Stimulated activated CD8-positive, alpha-beta memory T cell treated with anti-CD3 and anti-CD28 coated beads, Interleukin-12 subunit alpha, Interleukin-12 subunit beta, amount 100 ng/mL, for 4 hours (primary cell): ENCODE results near the gene AIP.

Experiments used
- DNase-seq: peaks from one replicate; pipeline ENCODE4 v3.0.0-alpha.2; 2020; ENCODE audit warnings: low read depth

Gene AIP

DNA sequence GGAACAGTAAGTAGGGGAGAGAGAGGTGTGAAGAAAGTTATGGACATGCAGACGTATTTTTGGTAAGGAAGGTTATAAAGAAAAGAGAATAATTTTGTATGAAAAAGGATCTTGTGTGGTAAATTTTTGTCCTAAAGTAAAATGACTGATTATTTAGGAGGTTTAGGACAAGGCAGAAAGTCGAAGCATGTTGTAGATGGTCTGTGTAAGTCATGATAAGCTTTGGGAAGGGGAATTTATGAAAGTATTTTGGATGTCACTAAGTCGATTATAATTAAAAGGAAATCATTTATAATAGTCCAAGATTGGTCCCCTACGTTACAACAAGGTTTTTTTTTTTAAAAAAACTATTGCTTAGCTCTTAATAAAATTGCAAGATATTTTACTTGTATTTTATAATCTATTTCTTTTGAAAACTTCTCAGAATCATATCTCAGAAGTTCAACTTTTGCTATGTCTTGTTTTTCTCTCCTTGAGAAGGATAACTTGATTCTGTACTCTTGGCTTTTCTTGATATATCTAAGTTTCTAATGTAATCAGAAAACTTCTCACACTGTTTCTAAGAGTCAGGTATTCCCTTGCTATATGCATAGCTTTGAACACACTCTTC is 51.3 kb downstream of the AIP start:
- no peak for DNase-seq

DNA sequence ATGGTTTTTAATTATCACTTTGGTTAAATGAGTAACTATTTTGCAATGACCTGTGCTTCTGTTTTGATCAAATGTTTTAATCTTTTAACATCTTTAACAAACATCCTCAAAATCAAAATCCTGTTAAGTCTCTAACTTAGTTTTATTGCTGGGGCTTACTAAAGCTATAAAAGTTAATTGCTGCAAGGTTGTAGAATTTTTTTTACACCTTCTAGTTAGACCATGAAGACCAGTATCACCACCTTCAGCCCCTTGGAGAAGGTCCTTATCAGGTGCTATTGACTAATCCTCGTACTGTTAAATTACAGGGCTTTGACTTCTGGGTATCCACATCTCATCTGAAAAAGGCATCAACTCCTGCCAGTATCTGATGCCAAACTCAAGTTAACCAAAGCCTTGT is 52.7 kb downstream of the AIP start:
- DNase-seq: no peak

DNA sequence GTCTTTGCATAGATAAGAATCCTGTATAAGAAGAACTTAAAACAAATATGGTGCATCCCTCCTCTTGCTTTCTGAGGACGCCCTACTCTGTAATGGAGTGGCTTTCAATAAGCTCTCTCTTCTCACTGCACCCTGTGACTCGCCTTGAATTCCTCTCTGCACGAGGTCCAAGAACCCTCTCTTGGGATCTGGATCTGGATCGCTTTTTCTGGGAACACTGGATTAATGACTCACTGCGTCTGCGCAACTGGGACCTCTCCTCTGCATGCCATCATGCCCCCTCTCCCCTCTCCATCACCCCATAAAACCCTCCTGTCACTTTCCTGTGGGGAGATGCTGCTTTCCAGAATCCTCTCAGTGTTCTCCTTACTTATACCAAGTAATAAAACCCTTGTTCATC is 55.5 kb downstream of the AIP start:
- no peak for DNase-seq

DNA sequence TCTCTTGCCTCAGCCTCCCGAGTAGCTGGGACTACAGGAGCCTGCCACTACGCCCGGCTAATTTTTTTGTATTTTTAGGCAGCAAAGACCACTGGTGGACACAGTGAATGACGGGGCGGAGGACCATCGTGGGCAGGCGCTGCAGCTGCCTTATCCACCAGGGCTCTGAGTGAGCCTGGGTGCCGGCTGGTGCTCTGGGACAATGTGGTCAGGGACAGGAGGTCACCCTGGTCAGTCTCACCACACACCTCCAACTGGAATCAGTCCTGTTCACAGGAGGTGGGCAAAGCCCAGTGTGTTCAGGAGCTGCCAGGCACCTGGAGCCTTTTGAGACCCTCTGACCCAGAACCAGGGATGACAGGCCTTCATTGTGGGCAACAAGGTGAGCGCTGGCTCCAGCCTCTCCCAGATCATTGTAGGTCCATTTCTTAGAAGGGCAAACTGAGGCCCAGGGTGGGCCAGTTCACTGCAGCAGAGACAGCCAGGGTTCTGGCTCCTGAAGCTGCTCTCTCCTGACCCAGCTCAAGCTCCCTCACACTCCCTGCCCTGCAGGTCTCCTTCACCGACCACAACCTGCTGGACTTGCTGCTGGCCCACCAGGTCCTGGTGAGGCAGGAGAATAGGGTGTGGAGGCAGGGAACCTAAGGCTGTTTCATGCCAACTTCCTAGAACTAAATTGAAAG is 56.1 kb downstream of the AIP start:
- no peak for DNase-seq

DNA sequence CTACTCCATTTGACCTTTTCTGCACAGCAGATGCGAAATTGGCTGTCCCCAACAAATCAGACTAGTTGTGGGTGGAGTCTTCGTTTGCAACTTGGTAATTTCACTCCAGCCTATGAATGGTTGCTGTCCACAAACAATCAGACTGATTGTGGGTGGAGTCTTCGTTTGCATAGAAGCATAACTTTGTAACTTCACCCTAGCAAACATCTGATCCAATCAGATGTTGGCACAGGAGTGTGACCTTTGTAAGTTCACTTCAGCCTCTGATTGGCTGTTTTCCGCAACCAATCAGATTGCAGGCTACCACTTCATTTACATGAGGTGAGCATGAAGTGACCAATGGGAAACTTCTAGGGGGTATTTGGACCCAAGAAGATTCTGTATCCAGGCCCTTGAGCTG is 56.7 kb downstream of the AIP start:
- DNase-seq: no peak
